ENCODE data around the gene KCNN4.

The KCNN4 gene

DNA sequence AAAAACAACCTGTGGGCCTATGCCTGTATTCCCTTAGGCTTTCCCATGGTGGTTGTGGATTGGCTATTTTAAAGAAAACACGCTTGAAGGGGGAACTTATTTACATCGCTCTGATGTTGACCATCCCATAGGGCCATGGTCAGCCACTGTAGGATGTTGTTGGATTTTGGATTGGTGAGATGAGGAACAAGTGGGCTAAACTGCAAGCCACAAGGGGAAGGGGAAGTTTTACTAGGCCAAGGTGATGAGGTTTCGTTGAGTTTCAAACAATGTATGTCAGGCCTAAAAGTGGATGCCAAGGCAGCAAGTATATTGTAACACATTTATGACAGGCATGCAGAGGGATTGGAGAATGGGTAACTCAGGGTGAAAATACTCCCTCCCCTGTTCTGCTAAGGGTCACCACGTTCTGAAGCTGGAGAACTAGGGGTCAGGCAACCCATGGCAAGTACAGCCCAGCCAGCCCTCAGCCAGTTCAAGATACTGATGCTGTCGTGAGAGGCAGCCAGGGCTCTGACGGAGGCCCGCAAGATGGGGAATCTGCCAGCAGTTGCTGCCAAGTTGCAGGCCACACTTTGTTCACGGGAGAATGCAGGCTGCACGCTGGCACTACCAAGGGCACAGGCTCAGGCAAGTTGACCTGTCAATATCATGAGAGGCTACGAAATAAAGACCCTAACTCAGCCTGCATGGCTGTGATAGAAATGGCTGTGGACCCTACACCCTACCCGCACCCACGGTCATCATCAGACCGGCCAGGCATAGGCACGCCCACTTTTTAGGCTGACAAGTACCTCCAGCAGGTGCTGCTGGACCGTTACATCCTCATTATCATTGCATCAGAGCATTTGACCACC, 53.8 kb downstream of the KCNN4 start:
- Histone ChIP-seq H3K4me1 (ENCODE audit: low read depth, poor library complexity, severe bottlenecking) (no peaks in the 10 kb centered on the region), H3K79me2 (ENCODE audit: insufficient read depth, low read depth) (no peaks in the 10 kb centered on the region), H3K9ac (no peak overlapping the region), H2AFZ (ENCODE audit: low read depth) (no peak overlapping the region), H3K27ac (no peak overlapping the region), H4K20me1 (ENCODE audit: insufficient read depth) (no peaks in the 10 kb centered on the region), H3K4me2 (no peak overlapping the region), H3K36me3 (ENCODE audit: insufficient read depth) (no peaks in the 10 kb centered on the region), H3K4me3 (IDR thresholded peaks at IDR 0.05; ENCODE audit: insufficient read depth, low read depth, low read length) (no peak overlapping the region), H3K27me3 (ENCODE audit: insufficient read depth, low read depth) (no peaks in the 10 kb centered on the region)
- TF ChIP-seq, protein P1, sequence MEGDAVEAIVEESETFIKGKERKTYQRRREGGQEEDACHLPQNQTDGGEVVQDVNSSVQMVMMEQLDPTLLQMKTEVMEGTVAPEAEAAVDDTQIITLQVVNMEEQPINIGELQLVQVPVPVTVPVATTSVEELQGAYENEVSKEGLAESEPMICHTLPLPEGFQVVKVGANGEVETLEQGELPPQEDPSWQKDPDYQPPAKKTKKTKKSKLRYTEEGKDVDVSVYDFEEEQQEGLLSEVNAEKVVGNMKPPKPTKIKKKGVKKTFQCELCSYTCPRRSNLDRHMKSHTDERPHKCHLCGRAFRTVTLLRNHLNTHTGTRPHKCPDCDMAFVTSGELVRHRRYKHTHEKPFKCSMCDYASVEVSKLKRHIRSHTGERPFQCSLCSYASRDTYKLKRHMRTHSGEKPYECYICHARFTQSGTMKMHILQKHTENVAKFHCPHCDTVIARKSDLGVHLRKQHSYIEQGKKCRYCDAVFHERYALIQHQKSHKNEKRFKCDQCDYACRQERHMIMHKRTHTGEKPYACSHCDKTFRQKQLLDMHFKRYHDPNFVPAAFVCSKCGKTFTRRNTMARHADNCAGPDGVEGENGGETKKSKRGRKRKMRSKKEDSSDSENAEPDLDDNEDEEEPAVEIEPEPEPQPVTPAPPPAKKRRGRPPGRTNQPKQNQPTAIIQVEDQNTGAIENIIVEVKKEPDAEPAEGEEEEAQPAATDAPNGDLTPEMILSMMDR (conservative IDR thresholded peaks at IDR 0.05; ENCODE audit: low read depth, low read length): no peak

DNA sequence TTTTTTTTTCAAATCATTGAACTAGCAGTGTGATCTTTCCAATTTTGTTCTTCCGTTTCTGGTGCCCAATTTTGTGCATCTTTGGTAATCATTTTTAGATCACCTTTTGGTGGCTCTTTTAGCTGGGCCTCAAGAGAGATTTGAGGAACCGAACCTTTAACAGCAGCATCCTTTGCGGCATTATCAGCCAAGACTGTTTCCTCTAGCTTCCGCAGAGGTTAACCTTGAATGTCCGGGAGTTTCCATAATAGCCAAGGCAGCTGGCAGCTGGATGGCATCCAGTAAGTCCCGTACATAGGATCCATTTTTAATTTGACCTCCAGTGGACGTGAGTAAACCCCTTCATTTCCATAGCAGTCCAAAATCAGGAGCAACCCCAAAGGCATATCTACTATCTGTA, 55.3 kb downstream of the KCNN4 start:
- Histone ChIP-seq H3K27me3 (ENCODE audit: insufficient read depth, low read depth) (no peaks in the 10 kb centered on the region), H3K4me1 (ENCODE audit: low read depth, poor library complexity, severe bottlenecking) (no peaks in the 10 kb centered on the region), H3K27ac (no peak overlapping the region), H3K36me3 (ENCODE audit: insufficient read depth) (no peaks in the 10 kb centered on the region), H2AFZ (ENCODE audit: low read depth) (no peak overlapping the region), H4K20me1 (ENCODE audit: insufficient read depth) (no peaks in the 10 kb centered on the region), H3K9ac (no peak overlapping the region), H3K79me2 (ENCODE audit: insufficient read depth, low read depth) (no peaks in the 10 kb centered on the region), H3K4me3 (IDR thresholded peaks at IDR 0.05; ENCODE audit: insufficient read depth, low read depth, low read length) (no peak overlapping the region), H3K4me2 (no peak overlapping the region)
- TF ChIP-seq, protein P1 (conservative IDR thresholded peaks at IDR 0.05; ENCODE audit: low read depth, low read length): no peak

DNA sequence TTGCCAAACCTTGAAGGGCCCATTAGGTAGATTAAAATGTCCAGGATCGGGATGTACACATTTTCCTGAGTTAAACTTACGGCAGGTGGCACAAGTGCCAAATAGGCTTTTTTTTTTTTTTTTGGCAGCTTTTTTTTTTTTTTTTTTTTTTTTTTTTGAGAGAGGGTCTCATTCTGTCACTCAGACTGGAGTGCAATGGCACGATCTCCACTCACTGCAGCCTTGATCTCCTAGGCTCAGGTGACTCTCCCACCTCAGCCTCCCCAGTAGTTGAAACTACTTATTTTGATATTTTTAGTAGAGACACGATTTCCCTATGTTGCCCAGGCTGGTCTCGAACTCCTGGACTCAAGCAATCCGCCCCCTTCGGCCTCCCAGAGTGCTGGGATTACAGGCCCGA, 55.9 kb downstream of the KCNN4 start:
- Histone ChIP-seq H3K9ac (no peak overlapping the region), H3K79me2 (ENCODE audit: insufficient read depth, low read depth) (no peaks in the 10 kb centered on the region), H3K27me3 (ENCODE audit: insufficient read depth, low read depth) (no peaks in the 10 kb centered on the region), H3K36me3 (ENCODE audit: insufficient read depth) (no peaks in the 10 kb centered on the region), H4K20me1 (ENCODE audit: insufficient read depth) (no peaks in the 10 kb centered on the region), H3K4me3 (IDR thresholded peaks at IDR 0.05; ENCODE audit: insufficient read depth, low read depth, low read length) (no peak overlapping the region), H3K4me1 (ENCODE audit: low read depth, poor library complexity, severe bottlenecking) (no peaks in the 10 kb centered on the region), H2AFZ (ENCODE audit: low read depth) (no peak overlapping the region), H3K27ac (no peak overlapping the region), H3K4me2 (no peak overlapping the region)
- TF ChIP-seq, protein P1 (conservative IDR thresholded peaks at IDR 0.05; ENCODE audit: low read depth, low read length): no peak

DNA sequence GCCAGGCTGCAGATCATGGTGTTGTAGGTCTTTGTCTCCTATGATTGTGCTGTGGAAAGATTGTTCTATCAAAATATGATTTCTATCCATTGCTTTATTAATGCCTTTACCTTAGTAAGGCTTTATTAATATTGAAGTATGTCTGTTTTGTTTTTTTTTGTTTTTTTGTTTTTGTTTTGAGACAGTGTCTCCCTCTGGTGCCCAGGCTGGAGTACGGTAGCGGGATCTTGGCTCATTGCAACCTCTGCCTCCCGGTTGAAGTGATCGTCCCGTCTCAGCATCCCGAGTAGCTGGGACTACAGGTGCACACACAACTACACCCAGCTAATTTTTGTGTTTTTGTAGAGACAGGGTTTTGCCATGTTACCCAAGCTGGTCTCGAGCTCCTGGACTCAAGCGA, 57.2 kb downstream of the KCNN4 start:
- Histone ChIP-seq H3K27me3 (ENCODE audit: insufficient read depth, low read depth) (no peaks in the 10 kb centered on the region), H3K9ac (no peak overlapping the region), H3K79me2 (ENCODE audit: insufficient read depth, low read depth) (no peaks in the 10 kb centered on the region), H3K36me3 (ENCODE audit: insufficient read depth) (no peaks in the 10 kb centered on the region), H3K4me2 (no peak overlapping the region), H2AFZ (ENCODE audit: low read depth) (no peak overlapping the region), H3K4me3 (IDR thresholded peaks at IDR 0.05; ENCODE audit: insufficient read depth, low read depth, low read length) (no peak overlapping the region), H4K20me1 (ENCODE audit: insufficient read depth) (no peaks in the 10 kb centered on the region), H3K4me1 (ENCODE audit: low read depth, poor library complexity, severe bottlenecking) (no peaks in the 10 kb centered on the region), H3K27ac (no peak overlapping the region)
- TF ChIP-seq, protein P1 (conservative IDR thresholded peaks at IDR 0.05; ENCODE audit: low read depth, low read length): no peak
